ENCODE measurements around the gene PIR. TPM values are rescaled to one million over a fixed set of nuclear protein-coding genes. Genes with fewer than 3 reads are reported as not detected.

The PIR gene
- total and polyA plus RNA-seq, 7 donors: 4.5 to 22.1 (median 11.6) TPM

GRCh38 chrX:15475021-15475420 lies 18.1 kb downstream of the PIR start:
- H3K4me3 ChIP-seq: no peak overlapping the region
- no peak for DNase-seq
- no peaks in the 10 kb centered on the region for H3K4me1 ChIP-seq
- no peaks in the 10 kb centered on the region for H3K9me3 ChIP-seq
- H3K36me3 ChIP-seq: peaks cover 0 to 6% (median 0%) of the 10 kb centered on the region in 4 donors
- WGBS, 2 donors: 11 to 59% methylated on average over 5 of the region's 5 CpGs
- no peaks in the 10 kb centered on the region for H3K27me3 ChIP-seq
- H3K27ac ChIP-seq: no peak overlapping the region
- intact Hi-C loops (cut with DNase I): no loop called here
- no peak for TF ChIP-seq POLR2A (IDR thresholded peaks at IDR 0.05)
- no peak for TF ChIP-seq POLR2AphosphoS5 (IDR thresholded peaks at IDR 0.05)
- TF ChIP-seq CTCF (IDR thresholded peaks at IDR 0.05): no peak
- TF ChIP-seq EP300 (IDR thresholded peaks at IDR 0.05): no peak

- TF ChIP-seq EP300 (IDR thresholded peaks at IDR 0.05) (no peak), POLR2A (IDR thresholded peaks at IDR 0.05) (no peak), POLR2AphosphoS5 (IDR thresholded peaks at IDR 0.05) (no peak), CTCF (IDR thresholded peaks at IDR 0.05) (no peak)
- DNase-seq: no peak
- peaks cover 0 to 6% (median 0%) of the 10 kb centered on the region in 4 donors for H3K36me3 ChIP-seq
- H3K4me3 ChIP-seq: no peak overlapping the region
- no peak overlapping the region for H3K27ac ChIP-seq
- no peaks in the 10 kb centered on the region for H3K27me3 ChIP-seq
- H3K4me1 ChIP-seq: no peaks in the 10 kb centered on the region
- intact Hi-C loops (cut with DNase I): no loop called here
- 88 to 89% methylated on average over 4 of the region's 4 CpGs for WGBS, 2 donors
- no peaks in the 10 kb centered on the region for H3K9me3 ChIP-seq
Measured at GRCh38 chrX:15474028-15474427, 19.1 kb downstream of the PIR start.

GRCh38 chrX:15472531-15472930 lies 20.6 kb downstream of the PIR start:
- Histone ChIP-seq H3K27ac (no peak overlapping the region), H3K36me3 (no peaks in the 10 kb centered on the region), H3K4me3 (no peak overlapping the region), H3K4me1 (no peaks in the 10 kb centered on the region), H3K9me3 (no peaks in the 10 kb centered on the region), H3K27me3 (no peaks in the 10 kb centered on the region)
- TF ChIP-seq EP300 (IDR thresholded peaks at IDR 0.05) (no peak), POLR2A (IDR thresholded peaks at IDR 0.05) (no peak), CTCF (IDR thresholded peaks at IDR 0.05) (no peak), POLR2AphosphoS5 (IDR thresholded peaks at IDR 0.05) (no peak)
- no peak for DNase-seq
- intact Hi-C loops (cut with DNase I): no loop called here

GRCh38 chrX:15471028-15471427 lies 22.1 kb downstream of the PIR start:
- TF ChIP-seq EP300 (IDR thresholded peaks at IDR 0.05): no peak
- no peak for TF ChIP-seq POLR2A (IDR thresholded peaks at IDR 0.05)
- peak; percentile 31 to 61 (median 42) for TF ChIP-seq CTCF (IDR thresholded peaks at IDR 0.05)
- no peak for TF ChIP-seq POLR2AphosphoS5 (IDR thresholded peaks at IDR 0.05)
- 21 to 24% methylated on average over 3 of the region's 3 CpGs for WGBS, 2 donors
- Histone ChIP-seq H3K4me3 (no peak overlapping the region), H3K27ac (no peak overlapping the region), H3K36me3 (no peaks in the 10 kb centered on the region), H3K27me3 (no peaks in the 10 kb centered on the region), H3K4me1 (no peaks in the 10 kb centered on the region), H3K9me3 (no peaks in the 10 kb centered on the region)
- intact Hi-C loops (cut with DNase I): no loop called here
- DNase-seq: peak; percentile 69

- no peak overlapping the region for H3K27ac ChIP-seq
- H3K36me3 ChIP-seq: no peaks in the 10 kb centered on the region
- 29 to 68% methylated on average over 1 of the region's 1 CpG for WGBS, 2 donors
- H3K4me3 ChIP-seq: no peak overlapping the region
- H3K9me3 ChIP-seq: no peaks in the 10 kb centered on the region
- no peak for TF ChIP-seq POLR2A (IDR thresholded peaks at IDR 0.05)
- H3K27me3 ChIP-seq: no peaks in the 10 kb centered on the region
- DNase-seq: no peak
- peaks cover 0 to 4% (median 0%) of the 10 kb centered on the region in 4 donors for H3K4me1 ChIP-seq
- intact Hi-C loops (cut with DNase I): loop anchor here (5.0 kb wide), 1 partner anchor 98 kb away; no protein-coding TSS in a partner anchor
Measured at GRCh38 chrX:15469613-15470012, 23.5 kb downstream of the PIR start.
